NCI-H187 treated with DMSO at 0.1 percent for 48 hours (cell line): ENCODE measurements around the gene SWSAP1.

Experiments used
- DNase-seq: peaks from one replicate; lab custom pipeline; 2025; lab: John Stamatoyannopoulos, UW

Gene SWSAP1

GRCh38 chr19:11355160-11356073 is 19.0 kb upstream of the SWSAP1 start, which contains the start of gene PLPPR2:
Gene PLPPR2 (plus strand): TSS chr19:11355432. CDS start chr19:11357674, 2,242 bp downstream.
- peak; percentile 2 for DNase-seq

GRCh38 chr19:11356074-11356397 is 18.4 kb upstream of the SWSAP1 start:
- DNase-seq = no peak

- no peak for DNase-seq
These were observed 17.6 kb upstream of the SWSAP1 start for GRCh38 chr19:11356676-11357550.

GRCh38 chr19:11359421-11359820 is 15.0 kb upstream of the SWSAP1 start:
- no peak for DNase-seq

GRCh38 chr19:11361037-11361770 is 13.3 kb upstream of the SWSAP1 start:
- DNase-seq = no peak

- DNase-seq = no peak
These were observed 12.4 kb upstream of the SWSAP1 start for GRCh38 chr19:11361771-11362731.

GRCh38 chr19:11363881-11364280 is 10.6 kb upstream of the SWSAP1 start:
- no peak for DNase-seq

GRCh38 chr19:11364296-11364904 is 10.1 kb upstream of the SWSAP1 start:
- no peak for DNase-seq

- DNase-seq = no peak
These were observed 9.5 kb upstream of the SWSAP1 start for GRCh38 chr19:11364935-11365334.

GRCh38 chr19:11365557-11366117 is 8.8 kb upstream of the SWSAP1 start:
- DNase-seq = no peak

- no peak for DNase-seq
These were observed 6.9 kb upstream of the SWSAP1 start for GRCh38 chr19:11367528-11367927.

GRCh38 chr19:11370744-11371143 is 3.7 kb upstream of the SWSAP1 start:
- no peak for DNase-seq

GRCh38 chr19:11373166-11373884 is 1.1 kb upstream of the SWSAP1 start:
- DNase-seq = peak; percentile 45

- DNase-seq = no peak
These were observed 507 bp upstream of the SWSAP1 start for GRCh38 chr19:11373885-11374432.

GRCh38 chr19:11375143-11375948 is 880 bp downstream of the SWSAP1 start:
- DNase-seq = no peak

- no peak for DNase-seq
These were observed 2.8 kb downstream of the SWSAP1 start for GRCh38 chr19:11377237-11377636.

GRCh38 chr19:11377756-11378155 is 3.3 kb downstream of the SWSAP1 start:
- DNase-seq = no peak
